Stimulated activated CD8-positive, alpha-beta memory T cell treated with anti-CD3 and anti-CD28 coated beads, Interleukin-15, amount 100 ng/mL, for 1 hour (primary cell): ENCODE results near the gene DGKG.

Source experiments
- DNase-seq: peaks from one replicate; pipeline ENCODE4 v3.0.0-alpha.2; 2020; ENCODE audit warnings: low read depth

DGKG gene

GRCh38 chr3:186210852-186211500, 151.1 kb downstream of the DGKG start:
- no peak for DNase-seq

- no peak for DNase-seq
These were observed 152.0 kb downstream of the DGKG start for GRCh38 chr3:186209810-186210752.

DNA sequence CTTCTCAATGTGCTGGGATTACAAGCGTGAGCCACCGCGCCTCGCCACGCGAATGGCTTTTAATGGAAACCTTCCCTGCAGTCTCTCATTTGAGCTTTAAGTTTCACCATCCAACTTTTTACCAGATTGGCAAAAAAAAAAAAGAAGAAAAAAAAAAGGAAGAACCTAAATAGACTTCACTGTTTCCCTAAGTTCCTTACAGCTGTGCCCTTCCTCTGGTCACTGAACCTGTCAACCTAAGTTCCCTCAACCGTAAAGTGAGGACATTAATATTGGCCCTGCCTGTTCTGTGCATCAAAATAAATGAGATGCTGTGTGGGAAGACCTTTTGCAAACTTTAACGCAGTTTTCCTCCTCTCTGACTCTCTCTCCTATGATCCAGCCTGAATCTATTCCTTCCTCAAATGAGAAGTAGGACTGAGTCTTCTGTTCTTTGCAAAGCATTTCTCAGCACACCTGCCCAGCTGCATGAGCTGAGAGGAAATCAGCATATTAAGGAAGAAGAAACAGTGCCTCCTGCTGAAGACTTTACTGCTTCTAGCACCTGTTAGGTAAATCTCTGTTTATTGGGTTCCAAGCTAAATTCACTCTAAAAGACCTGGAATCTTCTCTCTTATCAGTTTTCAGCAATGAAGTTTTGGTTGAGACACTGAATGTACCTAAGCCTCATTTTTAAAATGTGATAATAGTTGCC, 153.6 kb downstream of the DGKG start:
- no peak for DNase-seq

DNA sequence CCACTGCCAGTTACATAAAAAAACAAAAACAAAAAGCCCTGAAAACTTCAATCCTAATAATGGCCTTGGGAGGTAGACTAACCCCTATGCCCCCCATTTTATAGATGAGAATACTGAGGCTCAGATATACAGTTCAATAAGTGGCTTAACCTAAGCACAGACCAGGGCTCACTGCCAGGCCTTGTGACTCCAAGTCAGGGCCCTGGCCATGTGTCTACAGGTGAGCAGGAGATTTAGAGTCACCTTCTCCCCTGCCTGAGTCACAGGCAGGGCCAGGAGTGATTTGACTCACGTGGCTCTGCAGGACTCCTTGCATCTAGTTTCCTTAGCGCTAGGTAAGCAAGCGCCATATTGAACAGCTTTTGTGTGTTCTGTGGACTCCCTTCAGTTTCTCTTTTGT, 154.5 kb downstream of the DGKG start:
- DNase-seq: no peak

DNA sequence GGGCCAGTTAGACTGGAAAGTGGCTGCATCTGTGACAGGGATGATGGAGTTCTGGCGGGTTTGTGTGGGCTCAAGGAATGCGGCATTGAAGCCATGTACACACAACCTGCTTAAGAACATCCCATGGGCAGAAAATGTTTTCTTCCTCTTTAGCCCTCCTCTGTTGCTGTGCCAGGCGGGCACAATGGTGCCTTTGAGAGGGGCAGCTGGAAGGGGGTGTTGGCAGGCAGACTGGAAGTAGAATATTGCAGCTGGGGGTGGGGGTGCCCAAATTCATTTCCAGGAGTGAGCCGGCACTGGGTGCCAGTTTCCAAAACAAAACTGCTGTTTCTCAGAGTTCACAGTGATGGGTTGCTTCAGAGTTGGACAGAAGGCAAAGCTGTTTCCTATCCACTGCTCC, 161.3 kb downstream of the DGKG start:
- no peak for DNase-seq

DNA sequence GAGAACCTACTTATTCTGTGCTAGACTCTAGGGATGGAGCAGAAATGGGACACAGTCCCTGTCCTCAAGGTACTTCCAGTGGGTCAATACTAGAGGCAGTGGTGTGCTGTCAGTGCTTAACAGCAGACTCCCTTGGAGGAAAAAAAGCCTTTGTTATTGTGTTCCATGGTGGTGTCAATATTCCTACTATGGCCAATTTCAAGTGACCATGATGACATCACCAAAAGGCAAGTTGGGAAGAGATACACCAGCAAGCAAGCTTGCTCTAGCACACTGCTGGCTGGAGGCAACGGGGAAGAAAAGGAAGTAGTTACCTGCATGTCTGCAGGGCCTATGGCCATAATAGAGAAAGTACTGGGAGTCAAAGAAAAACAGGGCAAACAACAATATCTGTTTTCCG, 163.6 kb downstream of the DGKG start:
- no peak for DNase-seq

- DNase-seq: no peak
These were observed 167.6 kb downstream of the DGKG start for GRCh38 chr3:186194451-186194811.

DNA sequence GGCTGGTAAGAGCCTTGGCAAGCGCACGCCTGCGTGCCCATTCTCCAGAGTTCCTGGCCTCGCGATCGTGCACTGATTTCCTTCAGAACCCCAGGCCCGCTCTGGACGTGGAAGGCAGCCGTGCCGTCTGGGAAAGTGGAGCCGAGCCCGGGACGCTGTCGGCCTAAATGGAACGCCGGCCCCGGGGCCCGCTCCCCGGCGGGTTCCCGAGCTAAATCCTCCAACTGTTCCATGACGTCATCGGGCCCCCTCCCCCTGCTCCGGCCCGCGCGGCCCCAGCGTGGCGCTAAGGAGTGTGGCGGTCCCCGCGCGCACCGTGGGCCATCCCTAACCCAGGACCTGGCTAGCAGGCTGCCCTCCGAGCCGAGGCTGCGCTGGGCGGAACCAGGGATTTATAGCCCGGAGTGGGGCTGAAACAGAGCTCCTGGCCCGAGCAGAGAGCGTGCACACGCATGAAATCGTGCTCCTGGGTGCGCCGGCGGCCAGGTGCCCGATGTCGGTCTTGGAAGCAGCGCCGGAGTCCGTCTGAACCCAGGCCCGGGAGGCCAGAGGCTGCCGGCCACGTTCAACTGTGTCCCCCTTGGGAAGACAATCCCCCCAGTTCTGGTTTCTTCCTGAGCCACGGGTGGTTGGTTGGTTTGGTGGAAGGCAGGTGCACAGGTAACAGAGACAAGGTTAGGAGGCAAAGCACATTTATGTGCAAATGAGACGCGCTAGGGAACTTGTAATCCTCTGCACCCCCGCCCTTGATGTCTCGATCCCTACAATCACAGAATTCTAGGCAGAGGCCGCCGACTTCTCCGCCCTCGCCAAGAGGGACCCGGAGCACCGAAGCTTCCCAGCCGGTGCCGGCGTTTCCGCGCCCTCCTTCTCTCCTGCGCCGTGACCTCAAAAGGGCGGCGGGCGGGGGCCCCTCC, 168.2 kb downstream of the DGKG start:
- DNase-seq: no peak

- no peak for DNase-seq
These were observed 169.2 kb downstream of the DGKG start for GRCh38 chr3:186192823-186193222.

- no peak for DNase-seq
These were observed 172.5 kb downstream of the DGKG start for GRCh38 chr3:186189492-186189891.

DNA sequence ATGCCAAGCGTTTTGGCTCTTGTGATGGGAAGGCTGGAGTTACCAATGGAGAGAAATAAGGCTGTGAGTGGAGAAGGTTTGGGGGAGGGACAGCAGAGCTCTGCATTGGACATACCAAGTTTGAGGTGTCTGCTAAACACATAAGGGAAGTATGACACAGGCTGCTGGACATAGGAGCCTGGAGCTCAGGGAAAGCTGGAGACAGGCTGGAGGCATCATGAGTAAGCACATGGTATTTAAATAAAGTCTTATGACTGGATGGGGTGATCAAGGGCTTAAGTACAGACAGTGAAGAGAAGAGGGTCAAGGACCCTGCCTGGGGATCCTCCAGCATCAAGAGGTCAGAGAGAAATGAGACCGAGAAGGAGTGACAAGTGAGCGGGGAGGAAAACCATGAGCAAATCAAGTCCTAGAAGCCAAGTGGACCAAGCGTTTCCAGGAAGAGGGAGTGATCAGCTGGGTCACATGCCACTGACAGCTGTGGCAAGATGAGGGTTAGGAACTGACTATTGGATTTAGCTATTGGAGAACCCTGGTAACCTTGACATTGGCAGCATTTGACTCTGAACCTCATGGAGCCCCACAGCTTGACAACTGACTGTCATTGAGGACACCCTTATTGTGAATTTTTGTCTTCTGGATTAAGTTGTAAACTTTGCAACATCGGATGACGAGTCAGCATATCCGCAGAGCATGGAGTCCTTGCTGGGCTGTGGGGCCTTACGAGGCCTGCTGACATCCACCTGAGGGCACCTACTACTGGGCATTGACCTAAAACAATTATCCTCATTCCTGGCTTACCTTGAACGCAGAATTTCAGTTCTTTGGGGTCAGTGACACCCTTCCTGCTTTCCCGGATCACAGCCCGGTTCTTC, 174.4 kb downstream of the DGKG start:
- DNase-seq: no peak

DNA sequence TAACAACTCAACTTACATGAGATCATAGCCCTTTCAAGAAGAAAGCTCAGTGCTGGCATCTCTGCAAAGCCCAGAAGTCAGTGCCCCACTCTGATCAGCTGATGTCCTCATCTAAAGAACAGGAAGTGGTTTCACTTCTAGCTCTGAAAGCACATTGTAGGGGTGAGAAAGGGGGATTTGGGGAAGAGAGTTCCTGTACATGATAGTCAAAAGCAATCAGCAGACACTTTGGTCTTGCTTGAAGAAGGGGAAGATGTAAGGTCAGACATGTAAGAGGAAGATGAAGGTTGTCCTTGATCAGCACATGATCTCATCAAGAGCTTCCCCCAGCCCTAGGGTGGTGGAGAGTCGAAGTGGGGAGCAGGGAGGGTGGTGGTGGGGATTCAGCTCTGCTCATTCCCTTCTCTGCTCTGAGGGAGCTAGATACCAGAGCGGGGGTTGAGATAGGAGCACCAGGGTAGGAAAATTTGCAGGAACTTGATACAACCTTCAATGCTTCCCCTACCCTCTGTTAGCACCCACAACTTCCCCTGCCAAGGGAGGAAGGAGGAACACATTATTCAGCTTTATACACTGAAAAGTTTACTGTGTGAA, 176.7 kb downstream of the DGKG start:
- no peak for DNase-seq

- no peak for DNase-seq
These were observed 178.0 kb downstream of the DGKG start for GRCh38 chr3:186184021-186184420.

GRCh38 chr3:186182850-186183249, 179.2 kb downstream of the DGKG start:
- no peak for DNase-seq

GRCh38 chr3:186181901-186182300, 180.1 kb downstream of the DGKG start:
- DNase-seq: no peak

DNA sequence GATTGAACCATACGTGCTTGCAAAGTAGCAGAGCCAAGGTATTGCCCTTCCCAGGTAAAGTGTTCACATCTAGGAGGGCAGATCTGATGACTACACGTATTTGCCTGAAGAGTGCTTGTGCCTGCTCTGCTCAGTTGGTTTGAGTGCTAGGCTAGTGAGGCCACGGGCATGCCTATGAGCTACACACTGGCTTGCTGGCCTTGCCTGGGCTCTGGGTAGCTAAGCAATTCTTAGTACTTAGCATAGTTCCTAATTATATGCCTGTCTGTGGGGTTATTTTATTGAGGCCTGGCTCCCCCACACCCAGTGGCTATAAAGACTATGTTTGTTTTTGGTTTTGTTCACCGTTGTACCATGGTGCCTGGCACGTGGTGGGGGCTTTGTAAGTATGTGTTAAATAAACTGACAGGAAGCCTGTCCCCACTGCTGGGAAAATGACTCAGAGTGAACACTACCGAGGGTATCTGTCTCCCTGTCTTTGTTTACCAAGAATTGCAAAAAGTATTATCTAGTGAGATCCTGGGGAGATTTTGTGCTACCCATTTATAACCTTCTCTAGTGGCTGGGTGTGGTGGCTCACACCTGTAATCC, 181.0 kb downstream of the DGKG start:
- no peak for DNase-seq

DNA sequence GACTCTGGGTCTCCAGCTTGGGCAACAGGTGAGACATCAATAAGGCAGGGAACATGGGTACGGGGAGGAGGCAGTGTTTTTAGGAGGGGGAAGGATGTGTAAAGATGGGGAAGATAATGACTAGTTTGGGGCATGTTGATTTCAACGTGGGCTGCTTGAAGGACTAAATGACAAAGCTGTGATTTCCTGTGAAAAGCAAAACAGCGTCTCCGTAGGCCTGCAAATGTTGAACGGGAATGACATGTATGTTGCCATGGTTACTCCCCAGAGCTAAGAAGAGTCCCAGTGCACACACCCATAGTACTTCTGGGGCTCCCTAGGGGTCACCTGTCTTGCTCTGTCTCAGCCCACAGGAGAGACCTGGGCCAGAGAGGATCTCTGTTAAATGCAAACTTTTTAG, 181.9 kb downstream of the DGKG start:
- no peak for DNase-seq

- DNase-seq: no peak
These were observed 183.6 kb downstream of the DGKG start for GRCh38 chr3:186178412-186178811.

DNA sequence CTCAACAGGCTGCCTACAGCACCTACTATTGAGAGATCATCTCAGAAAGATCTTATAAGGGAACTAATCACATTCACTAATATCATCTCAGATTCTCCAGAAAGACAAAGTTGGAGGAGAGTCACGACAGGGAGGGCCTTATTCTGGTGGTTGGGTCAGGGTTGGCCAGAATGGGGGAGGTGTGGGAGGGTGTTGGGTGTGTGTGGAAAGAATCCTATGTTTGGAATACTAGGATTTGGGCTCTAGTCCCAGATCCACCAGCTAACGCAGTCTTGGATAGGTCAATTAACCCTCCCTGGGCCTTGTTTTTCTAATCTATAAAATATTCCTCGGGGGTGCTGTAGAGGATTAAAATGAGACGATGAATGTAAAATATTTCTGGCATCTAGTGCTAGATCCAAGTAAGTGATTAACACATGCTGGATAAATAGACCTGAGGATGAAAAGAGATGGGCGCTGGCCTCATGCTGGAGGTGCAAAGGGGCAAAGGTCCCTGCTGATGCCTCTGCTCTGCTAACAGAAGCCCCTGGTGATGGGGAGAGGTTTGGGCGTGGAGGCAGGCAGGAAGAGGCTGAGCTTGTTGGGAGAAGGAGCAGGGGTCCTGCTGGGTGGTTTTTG, 185.6 kb downstream of the DGKG start:
- DNase-seq: no peak
